ENCODE data around the gene FANCC.
"Not testable (repeated sequence)": the region's sequence is repeated elsewhere in the genome, so short reads cannot be mapped to it uniquely, and the experiment has no call there.

FANCC gene

DNA sequence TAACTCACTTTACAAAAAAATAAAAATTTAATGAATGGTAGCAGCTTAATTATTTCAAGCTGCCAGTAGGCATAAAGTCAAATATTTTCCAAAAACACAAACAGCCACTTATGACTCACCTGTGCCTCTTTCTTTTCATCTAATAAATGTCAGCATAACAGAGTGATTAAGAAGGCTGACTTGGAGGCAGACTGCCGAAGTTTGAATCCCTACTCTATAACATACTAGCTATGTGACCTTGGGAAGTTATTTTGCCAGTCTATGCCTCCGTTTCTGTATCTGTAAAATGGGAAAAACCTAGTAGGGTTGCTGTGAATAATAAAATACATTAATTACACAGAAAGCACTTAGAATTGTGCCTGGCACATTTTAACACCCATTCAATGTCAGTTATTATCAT is 33.8 kb downstream of the FANCC start:
- DNase-seq (ENCODE audit: low read depth), result no peak

DNA sequence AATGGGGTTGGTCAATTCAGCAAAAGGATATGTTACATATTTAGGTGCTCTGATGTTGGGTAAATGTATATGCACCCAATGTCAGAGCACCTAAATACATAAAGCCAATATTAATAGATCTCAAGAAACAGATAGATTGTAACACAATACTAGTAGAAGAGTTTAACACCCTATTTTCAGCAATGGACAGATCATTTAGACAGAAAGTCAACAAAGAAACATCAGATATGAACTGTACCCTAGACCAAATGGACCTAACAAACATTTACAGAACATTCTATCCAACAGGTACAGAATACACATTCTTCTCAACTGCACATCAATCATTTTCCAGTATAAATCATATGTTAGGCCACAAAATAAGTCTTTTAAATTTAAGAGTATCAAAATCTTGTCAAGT is 35.2 kb downstream of the FANCC start:
- no peak for DNase-seq (ENCODE audit: low read depth)

DNA sequence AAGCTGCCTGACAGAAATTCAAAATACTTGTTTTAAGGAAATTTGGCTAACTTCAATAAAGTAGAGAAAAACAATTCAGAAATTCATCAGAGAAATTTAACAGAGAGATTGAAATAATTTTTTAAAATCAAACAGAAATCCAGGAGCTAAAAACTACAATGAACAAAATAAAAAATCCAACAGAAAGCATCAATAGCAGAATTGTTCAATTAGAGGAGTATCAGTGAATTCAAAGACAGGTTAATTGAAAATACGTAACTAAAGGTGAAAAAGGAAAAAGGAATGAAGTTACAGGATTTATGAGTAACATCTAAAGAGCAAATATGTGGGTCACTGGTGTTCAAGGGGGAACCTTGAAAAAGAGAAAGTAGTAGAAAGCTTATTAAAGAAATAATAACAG is 36.8 kb downstream of the FANCC start:
- no peak for DNase-seq (ENCODE audit: low read depth)

DNA sequence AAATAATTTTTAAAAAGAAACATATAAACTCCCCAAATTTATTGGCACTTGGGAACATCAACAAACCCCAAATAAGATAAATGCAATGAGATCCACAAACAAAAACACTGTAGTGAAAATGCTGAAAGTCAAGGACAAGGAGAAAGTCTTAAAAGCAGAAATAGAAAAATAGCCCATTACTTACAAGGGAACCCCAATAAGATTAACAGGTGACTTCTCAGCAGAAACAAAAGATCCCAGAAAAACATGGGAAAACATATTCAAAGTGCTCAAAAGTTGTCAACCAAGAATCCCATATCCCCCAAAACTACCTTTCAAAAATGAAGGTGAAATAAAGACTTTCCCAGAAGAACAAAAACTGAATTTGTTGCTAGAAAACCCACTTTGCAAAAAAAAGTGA is 40.0 kb downstream of the FANCC start:
- no peak for DNase-seq (ENCODE audit: low read depth)

DNA sequence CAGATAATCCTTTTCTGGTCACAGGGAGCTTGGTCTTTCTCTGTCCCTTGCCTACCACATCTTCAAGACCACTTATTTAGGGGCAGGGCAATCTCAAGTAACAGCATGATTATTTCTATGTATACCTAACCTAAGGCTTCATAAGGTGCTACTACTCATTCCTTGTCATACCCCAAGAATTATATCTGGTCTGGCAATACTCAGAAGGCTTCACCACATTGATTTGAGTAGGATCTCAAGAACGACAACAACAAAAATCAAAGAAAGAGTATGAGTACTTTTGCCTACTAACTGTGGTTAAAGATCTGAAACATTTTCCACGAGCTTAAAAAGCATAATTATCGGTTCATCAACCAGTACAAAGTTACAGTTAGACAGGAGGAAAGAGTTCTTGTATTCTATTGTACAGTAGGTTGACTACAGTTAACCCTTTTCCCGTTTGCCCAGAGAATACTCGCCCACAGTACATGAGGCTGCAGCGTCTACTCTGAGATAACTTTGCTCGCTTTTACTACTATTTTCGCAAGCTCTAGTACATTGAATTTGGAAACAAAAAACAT is 41.0 kb downstream of the FANCC start:
- DNase-seq (ENCODE audit: low read depth), result no peak

DNA sequence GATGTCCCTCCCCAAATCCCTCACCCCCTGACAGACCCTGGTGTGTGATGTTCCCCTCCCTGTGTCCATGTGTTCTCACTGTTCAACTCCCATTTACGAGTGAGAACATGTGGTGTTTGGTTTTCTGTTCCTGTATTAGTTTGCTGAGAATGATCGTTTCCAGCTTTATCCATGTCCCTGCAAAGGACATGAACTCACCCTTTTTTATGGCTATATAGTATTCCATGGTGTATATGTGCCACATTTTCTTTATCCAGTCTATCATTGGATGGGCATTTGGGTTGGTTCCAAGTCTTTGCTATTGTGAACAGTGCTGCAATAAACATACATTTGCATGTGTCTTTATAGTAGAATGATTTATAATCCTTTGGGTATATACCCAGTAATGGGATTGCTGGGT is 43.3 kb downstream of the FANCC start:
- DNase-seq (ENCODE audit: low read depth), result not testable (repeated sequence)

DNA sequence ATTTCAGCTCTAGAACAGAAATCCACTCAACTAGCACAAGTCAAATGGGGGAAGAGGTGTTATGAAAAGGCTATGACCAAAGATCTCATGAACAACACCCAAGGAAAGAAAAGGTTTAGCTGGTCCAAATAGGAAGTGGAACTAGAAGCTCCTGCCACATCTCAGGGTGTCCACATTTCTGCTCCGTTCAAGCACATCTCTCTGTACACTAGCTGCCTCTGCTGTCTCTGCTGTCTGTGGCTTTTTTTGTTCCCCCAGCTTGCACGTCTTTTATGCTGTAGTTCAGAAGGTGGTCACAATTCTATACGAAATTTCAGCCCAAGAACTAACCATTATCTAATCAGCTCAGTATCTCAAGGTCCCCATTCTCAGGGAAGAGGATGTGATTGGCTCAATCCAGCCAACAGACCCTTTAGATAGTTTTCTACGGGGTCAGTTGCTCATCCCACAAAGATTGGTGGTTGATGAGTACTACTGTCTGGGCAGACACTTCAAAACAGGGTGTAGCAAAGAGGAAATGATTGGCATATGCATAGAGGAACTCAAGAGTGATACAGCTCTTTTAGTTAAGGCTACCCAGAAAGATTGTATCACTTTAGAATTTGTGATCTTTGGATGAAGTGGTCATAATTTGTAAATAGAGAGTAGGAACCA is 44.0 kb downstream of the FANCC start:
- no peak for DNase-seq (ENCODE audit: low read depth)

DNA sequence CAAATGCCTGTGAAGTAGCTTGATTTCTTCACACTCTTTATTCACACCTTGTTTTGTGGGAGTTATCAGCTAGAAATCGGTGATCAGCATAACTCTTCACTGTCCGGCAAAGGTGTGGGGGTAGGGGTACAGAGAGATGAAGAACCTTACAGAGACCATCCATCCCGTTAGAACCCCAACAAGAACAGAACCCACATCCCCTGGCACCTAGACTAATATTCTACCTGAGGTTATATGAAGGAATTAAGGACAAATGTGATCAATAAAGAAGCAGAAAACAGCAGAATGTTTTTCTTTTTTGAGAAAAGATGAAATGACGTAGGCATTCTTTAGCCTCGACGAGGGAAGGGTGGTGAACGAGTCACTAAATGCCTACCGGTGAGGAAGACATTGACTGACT is 44.7 kb downstream of the FANCC start:
- DNase-seq (ENCODE audit: low read depth), result no peak

DNA sequence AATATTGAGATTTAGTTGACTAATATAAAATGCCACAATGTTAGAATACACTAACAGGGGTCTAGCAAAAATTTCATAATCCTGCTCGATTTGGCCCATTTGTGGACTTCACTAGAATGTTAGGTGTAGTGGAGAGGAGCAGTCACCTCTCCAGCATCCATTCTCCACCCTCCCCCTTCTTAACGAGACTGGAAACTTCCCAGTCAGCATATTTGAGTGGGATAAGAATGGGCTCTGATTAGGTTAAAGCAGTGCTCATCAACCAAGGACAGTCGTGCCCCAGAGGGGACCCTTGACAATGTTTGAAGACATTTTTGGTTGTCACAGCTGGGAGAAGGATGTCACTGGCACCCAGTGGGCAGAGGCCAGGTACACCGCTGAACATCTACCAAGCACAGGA is 46.7 kb downstream of the FANCC start:
- DNase-seq (ENCODE audit: low read depth), result no peak

DNA sequence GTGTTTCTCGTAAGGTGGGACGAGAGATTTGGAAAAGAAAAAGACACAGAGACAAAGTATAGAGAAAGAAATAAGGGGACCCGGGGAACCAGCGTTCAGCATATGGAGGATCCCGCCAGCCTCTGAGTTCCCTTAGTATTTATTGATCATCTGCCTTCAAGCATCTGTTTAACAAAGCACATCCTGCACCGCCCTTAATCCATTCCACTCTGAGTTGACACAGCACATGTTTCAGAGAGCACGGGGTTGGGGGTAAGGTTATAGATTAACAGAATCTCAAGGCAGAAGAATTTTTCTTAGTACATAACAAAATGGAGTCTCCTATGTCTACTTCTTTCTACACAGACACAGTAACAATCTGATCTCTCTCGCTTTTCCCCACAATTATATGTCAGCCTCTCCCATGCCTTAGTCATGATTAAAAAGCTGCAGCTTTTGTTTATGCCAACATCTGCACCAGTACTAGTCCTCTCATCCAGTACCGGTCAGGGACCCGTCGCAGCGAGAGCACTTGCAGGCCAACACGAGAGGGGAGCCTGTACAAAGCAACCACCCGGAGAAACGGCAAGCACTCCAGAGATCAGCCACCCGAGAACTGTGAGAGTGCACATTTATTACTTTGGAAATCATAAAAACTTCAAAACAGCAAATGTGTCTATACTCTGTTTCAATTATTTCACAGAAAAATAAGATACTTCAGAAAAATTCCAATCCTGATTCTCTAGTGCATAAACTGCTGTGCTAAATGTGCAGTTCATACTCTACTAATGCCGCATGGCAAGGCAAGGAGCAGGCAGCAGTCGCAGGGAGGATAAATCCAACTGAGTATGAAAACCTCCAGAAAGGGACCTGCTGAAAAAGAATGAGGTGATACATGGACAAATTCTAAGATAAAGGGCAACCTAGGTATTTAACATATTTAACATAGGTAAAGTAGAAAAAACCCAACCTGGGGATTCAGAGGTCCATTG is 47.4 kb downstream of the FANCC start:
- not testable (repeated sequence) for DNase-seq (ENCODE audit: low read depth)

DNA sequence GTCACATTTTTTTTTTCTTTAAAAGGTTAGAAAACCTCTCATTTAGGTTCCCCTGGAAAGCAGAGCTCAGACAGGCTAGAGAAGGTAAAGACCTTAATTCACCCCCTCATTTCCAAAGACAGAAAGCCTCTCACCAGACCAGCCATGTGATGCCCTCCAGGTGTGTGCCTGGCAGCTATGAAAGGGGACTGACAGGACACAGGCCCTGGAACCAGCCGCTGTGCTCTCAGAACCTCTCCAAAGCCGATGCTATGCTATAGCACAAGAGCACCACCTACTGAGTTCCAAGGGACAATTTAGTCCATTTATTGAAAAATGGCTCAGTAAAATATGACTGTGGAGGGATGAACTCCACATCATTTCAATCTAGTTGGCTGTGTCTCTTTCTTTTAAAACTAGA is 48.8 kb downstream of the FANCC start:
- no peak for DNase-seq (ENCODE audit: low read depth)

DNA sequence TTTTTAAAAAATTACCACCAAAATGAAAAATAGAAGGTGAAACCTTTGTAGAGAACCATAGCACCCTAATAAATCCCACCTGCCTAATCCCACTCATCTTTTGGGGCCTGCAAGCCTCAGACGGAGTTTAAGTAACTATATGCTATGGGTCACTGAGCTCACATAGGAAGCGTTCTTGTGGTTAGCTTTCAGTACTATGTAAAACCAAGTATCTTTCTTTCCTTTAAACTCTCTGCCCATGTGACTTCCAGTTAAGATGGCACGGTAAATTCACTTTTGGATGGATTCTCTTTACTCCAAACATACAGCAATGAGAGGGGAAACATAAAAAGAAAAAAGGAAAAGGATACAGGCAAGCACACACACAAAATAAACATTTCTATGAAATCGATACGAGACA is 50.9 kb downstream of the FANCC start:
- DNase-seq (ENCODE audit: low read depth), result no peak

DNA sequence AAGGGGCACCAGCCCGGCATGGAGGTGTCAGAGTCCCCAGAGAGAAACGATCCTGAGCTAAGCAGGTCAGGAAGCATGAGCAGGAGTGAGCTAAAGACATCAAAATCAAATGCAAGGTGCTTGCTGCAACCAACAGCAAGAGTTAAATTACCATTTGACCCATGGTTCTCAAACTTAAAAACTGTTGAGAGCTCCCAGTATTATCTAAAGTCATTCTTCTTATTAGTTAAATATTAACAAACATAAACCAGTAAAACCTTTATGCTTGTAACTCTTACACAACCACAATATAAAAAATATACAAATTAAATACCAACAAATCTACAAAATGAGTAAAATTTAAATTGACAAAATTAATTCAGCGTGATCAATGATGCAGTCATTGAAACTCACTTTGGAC is 51.5 kb downstream of the FANCC start:
- DNase-seq (ENCODE audit: low read depth), result no peak

DNA sequence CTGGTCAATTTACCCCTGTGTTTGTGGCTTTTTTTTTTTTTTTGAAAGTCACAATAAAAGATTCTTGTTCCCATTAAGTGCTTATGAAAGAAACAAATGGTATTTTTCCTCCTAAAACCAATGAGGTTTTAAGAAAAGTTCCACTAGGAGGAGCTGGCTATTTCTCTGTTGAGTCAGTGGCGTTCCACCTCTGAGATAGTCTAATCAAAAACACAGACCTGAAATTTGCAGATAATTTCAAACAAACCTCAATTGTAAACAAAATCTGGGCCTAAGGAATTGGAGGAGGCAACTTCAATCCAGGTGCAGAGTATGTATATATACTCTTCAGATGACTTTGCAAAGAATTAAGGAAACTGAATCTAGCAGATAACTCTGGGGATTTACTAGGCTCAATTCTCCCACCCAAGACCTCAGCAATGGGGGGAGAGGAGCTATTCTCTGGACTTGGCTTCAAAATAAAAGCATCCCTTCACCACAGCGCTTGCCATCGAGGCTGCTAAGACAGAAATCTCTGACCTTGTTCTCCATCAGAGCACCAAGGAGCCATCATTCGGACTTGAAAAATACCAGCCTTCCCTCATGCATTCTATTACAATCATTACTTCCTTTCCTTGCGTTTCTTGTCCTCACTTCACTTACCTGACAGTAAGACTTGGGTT is 52.4 kb downstream of the FANCC start:
- no peak for DNase-seq (ENCODE audit: low read depth)

DNA sequence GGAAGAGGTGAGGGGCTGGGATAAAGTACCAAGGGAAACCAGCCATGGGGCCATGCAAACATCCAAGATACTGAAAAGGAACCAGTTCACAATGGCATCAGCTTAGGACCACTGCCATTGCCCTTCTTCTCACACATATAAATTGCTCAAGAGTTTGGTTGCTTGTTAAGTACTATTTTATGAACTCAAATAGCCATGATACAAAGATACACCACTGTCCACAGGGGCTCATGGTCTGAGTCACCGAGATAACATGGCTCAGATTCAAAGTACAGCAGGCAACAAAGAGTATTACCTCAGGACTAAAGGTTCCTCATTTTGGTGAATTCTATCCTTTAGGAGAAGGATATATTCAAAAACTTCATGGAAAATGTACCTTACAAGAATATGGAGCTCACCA is 55.6 kb downstream of the FANCC start:
- DNase-seq (ENCODE audit: low read depth), result no peak

DNA sequence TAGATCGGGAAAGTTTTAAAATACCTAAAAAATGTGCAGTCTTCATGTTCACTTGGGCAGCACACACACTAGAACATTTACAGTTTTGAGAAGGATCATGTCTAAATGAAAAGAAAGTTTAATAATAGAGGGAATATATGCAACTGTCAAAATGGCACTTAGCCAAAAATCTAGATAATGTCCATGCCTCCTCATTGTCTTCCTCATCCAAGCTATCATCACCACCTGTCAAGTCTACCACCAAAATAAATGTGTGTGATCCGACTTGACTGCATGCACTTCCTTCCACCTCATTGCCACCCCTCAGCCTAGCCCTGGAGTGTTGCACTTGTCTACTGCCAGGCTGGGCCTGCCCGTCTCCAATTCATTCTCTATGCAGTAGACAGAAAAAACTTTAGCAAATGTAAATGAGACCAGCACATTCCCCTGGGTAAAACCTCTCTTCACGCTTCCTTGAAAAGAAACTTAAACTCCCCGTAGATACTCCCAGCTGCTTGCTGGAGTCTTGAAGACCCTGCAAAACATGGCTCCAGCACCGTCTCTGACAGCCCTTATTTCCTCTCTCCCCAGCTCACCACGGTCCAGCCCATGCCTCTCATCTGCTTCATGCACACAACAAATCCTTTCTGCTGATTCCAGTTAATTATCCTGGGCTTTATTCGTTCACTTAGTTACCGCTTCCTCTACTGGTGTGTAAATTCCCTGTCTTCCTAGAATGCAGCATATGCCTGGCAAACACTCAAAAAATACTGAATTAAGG is 66.9 kb downstream of the FANCC start:
- no peak for DNase-seq (ENCODE audit: low read depth)

DNA sequence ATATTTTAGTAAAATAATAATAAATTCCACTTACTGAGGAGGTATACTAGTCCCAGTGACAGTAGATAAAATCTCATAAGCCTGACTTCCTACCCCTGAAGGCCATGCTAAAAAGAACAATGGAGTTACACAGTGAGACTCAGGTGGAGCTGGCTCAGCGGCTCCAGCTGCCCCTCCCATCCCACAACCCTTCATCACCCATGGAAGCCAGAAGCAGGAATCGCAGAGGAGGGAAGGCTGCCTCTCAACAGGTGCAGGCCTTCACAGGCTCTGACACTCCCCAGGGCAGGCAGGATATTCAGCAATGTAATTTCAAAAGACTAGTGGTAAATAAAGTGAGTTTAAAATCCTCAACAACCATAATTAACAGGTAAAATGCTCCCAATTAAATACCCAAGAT is 67.5 kb downstream of the FANCC start:
- DNase-seq (ENCODE audit: low read depth), result no peak

DNA sequence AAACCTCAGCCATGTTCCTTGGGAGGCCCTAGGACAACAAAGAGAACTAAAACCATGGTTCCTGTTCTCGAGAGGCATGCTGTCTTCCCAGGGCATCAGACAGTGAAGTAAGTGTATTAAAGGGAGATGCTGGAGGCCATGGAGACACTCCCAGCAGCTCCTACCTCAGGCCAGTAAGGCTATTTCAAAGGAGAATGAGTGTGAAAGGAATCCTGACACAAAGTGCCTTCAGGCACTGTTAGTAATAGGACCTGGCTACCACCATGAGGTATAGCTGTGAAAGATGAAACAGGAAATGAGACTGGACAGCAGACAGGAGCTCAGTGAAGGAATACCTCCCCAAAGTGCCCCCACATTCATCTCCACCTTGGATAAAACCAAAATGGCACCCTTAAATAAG is 71.0 kb downstream of the FANCC start:
- DNase-seq (ENCODE audit: low read depth), result no peak

DNA sequence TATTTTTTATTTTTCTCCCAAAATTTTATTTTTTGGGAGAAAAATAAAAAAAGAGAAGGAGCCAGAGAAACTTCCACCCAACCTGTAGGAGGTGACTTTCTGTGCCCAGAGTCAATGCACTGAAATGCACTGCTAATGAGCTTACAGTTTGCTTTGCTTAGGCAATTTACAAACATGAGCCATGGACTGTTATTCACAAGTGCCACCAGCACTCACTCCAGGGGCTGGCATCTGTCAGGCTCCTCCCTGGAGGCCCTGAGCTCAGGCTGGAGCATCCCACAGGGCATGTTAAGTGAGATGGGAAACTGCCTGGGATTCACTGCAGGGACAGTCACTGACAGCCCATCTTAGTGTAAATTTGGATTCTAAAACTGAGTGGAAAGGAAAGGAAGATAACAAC is 74.9 kb downstream of the FANCC start:
- no peak for DNase-seq (ENCODE audit: low read depth)

DNA sequence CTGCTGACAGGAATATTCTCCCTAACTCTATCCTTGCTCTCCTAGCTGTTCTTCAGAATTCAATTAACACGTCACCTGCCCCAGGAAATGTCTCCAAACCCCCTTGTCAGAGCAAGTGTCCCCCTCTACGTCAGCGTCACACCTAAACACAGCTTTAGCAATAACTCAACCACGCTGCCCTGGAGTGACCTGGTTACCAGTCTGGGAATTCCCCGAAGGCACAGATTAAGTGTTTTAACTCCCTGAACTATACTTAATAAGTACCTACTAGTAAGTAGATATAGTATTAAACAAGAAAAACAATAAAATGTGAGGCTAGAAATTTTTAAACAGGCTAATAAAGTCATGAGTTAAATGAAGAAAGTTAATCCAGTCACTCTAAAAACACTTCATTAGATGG is 78.4 kb downstream of the FANCC start:
- no peak for DNase-seq (ENCODE audit: low read depth)

DNA sequence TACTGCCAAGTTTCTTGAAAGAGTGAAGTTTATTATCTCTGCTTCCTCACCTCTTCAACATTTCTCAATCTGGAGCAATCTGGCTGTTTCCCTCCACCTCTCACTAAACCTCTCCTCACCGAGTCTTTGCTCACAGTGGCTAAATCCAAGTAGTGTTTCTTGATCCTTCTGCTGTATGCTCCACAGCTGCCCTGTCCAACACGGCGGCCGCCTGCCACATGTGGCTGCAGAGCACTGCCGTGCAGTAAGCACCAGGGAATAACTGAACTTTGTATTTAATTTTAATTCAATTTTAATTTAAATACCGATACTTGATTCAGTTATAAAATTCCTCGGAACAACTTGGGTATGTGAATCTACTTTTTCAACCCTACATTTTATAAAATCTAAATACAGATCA is 80.2 kb downstream of the FANCC start:
- no peak for DNase-seq (ENCODE audit: low read depth)

DNA sequence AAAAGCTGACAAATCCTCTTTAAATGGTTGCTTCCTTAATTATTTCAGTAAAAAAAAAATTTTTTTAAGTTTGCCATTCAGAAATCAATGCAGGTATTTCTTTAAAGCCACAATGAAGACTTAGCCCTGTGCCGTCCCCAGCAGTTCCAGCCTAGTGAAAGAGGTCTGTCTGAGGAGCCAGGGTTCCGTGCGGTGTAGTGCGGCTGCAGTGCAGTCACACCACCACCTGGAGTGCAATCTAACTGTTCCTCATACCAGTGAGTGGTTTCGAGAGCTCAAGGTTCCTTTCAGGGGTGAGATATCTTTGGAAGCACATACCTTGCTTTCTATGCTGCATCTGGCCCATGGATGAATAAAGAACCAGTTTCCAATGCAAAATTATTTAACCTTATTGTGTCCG is 87.5 kb downstream of the FANCC start:
- DNase-seq (ENCODE audit: low read depth), result no peak
